Tibial nerve (tissue), 4 donors: ENCODE data around the gene ARHGAP23. TPM values are rescaled to one million over a fixed set of nuclear protein-coding genes. Genes with fewer than 3 reads are reported as not detected.
A peak's percentile ranks its signal among the peaks of the same experiment; 100 is the strongest.

ENCODE experiments used
- DNase-seq, 2 donors: peaks; one replicate each; pipeline ENCODE4 v3.0.0-alpha.2; 2019; ENCODE audit warnings: low spot score in 2 of 2
- H3K27ac ChIP-seq, 4 donors: fragments of 200-600 bp; sonication (generic) in 3 of 4; one replicate each; pipeline ENCODE4 v1.5.1; 2017 to 2019; ENCODE audit warnings: mild to moderate bottlenecking in 1 of 4
- H3K27me3 ChIP-seq, 2 donors: fragments of 200-600 bp; sonication (generic) in 1 of 2; one replicate each; pipeline versions ENCODE4 v1.5.1 to v1.6.0; 2017 to 2019
- H3K36me3 ChIP-seq, 3 donors: fragments of 200-600 bp; sonication (generic); one replicate each; pipeline ENCODE4 v1.5.1; 2018 to 2019
- H3K4me1 ChIP-seq, 4 donors: fragments of 200-600 bp; sonication (generic) in 3 of 4; one replicate each; pipeline ENCODE4 v1.5.1; 2017 to 2019
- H3K4me3 ChIP-seq, 4 donors: fragments of 200-600 bp; sonication (generic) in 3 of 4; one replicate each; pipeline ENCODE4 v1.5.1; 2017 to 2019; ENCODE audit warnings: mild to moderate bottlenecking in 1 of 4, moderate library complexity in 1 of 4
- H3K9me3 ChIP-seq, 4 donors: fragments of 200-600 bp; sonication (generic) in 3 of 4; one replicate each; pipeline ENCODE4 v1.5.1; 2017 to 2019
- EP300 ChIP-seq, 2 donors: sonication (generic); formaldehyde crosslinking; IDR thresholded peaks; one replicate each; pipeline ENCODE4 v1.6.1; 2017; ENCODE audit warnings: antibody characterized with exemption in 2 of 2, mild to moderate bottlenecking in 1 of 2
- POLR2A ChIP-seq, 2 donors: fragments of 450-650 bp; IDR thresholded peaks; one replicate each; pipeline ENCODE4 v1.6.1; 2017; ENCODE audit warnings: antibody characterized with exemption in 2 of 2, mild to moderate bottlenecking in 2 of 2, moderate library complexity in 2 of 2
- WGBS, 2 donors: methylation state at CpG; one replicate each; pipeline ENCODE4 v1.1.5; 2018; 5-methylcytosine and 5-hydroxymethylcytosine counted together
- total RNA-seq, 4 donors: library from RNA; depleted of rRNA; stranded (reverse); fragments of >200 nt; gene quantifications; one replicate each; pipeline ENCODE4 v1.1.0, GENCODE V29; 2016
- TF ChIP-seq, protein P1 (sequence below), 5 experiments: fragments of 200-600 bp in 3 of 5; fragments of 450-650 bp in 2 of 5; sonication (generic) in 3 of 5; IDR thresholded peaks; one replicate each; pipeline ENCODE4 v1.5.1; 2016 to 2019; ENCODE audit warnings: antibody characterized with exemption in 5 of 5, mild to moderate bottlenecking in 3 of 5, moderate library complexity in 2 of 5

Gene ARHGAP23
- total RNA-seq, 4 donors from 2014 or later: 41.0 to 80.7 (median 65.7) TPM

DNA sequence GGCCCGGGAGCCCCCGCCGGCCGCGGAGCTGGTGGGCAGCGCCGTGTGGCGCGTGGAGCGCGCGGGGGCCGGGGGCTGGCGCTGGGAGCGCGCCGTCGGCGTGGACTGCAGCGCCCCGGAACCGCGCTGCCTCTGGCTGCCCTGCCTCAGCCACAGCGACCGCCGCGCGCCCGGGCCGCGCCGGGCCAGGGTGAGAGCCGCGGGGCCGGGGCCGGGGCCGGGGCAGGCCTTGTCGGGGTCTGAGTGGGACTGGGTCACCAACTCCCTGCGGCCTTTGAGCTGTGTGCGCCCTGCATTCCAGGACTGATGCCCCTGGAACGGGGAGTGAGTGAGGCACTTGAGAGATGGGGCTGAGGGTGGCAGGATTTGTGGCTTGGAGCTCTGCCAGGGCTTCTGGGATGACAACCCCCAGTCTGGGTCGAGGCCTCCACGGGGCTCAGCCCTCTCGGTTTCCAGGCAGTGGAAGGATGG is 25.7 kb downstream of the ARHGAP23 start:
- Histone ChIP-seq H3K9me3 (no peaks in the 10 kb centered on the region), H3K4me3 (peak overlapping the region; percentile 22 to 55 (median 40)), H3K4me1 (peaks cover 0 to 74% (median 49%) of the 10 kb centered on the region in 4 donors), H3K36me3 (peaks cover 0 to 13% (median 0%) of the 10 kb centered on the region in 3 donors), H3K27me3 (no peaks in the 10 kb centered on the region), H3K27ac (peak overlapping the region; percentile 72 to 97 (median 86))
- TF ChIP-seq, protein P1, sequence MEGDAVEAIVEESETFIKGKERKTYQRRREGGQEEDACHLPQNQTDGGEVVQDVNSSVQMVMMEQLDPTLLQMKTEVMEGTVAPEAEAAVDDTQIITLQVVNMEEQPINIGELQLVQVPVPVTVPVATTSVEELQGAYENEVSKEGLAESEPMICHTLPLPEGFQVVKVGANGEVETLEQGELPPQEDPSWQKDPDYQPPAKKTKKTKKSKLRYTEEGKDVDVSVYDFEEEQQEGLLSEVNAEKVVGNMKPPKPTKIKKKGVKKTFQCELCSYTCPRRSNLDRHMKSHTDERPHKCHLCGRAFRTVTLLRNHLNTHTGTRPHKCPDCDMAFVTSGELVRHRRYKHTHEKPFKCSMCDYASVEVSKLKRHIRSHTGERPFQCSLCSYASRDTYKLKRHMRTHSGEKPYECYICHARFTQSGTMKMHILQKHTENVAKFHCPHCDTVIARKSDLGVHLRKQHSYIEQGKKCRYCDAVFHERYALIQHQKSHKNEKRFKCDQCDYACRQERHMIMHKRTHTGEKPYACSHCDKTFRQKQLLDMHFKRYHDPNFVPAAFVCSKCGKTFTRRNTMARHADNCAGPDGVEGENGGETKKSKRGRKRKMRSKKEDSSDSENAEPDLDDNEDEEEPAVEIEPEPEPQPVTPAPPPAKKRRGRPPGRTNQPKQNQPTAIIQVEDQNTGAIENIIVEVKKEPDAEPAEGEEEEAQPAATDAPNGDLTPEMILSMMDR (IDR thresholded peaks at IDR 0.05): no peak
- TF ChIP-seq POLR2A (IDR thresholded peaks at IDR 0.05) (no peak), EP300 (IDR thresholded peaks at IDR 0.05) (no peak)
- no peak for DNase-seq
- WGBS, 2 donors: 0 to 1% methylated on average over 6 to 27 of the region's 44 CpGs

DNA sequence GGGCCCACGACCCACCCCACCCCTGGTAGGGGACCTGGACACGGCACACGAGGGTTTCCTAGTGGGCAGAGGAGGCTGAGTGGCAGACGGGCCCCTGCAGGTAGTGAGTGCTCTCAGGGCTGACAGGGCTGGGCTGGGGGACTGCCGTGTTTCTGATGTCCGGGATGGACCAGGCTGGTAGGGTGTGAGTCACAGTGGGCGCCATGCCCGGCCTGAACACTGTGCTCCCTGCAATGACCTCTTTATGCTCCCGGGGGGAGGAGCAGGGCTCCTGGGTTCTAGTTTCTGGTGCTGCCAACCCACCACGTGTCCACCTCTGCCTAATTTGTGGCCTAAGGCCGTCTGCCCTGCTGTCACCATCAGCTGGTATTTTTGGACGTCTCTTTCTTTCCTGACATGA is 26.3 kb downstream of the ARHGAP23 start:
- H3K4me3 ChIP-seq: peak overlapping the region; percentile 22 to 55 (median 40)
- H3K4me1 ChIP-seq: peaks cover 0 to 72% (median 44%) of the 10 kb centered on the region in 4 donors
- peak in 1 of 2 donors; percentile 71 for TF ChIP-seq EP300 (IDR thresholded peaks at IDR 0.05)
- TF ChIP-seq, protein P1 (IDR thresholded peaks at IDR 0.05): no peak
- peak in 1 of 2 donors; percentile 37 for TF ChIP-seq POLR2A (IDR thresholded peaks at IDR 0.05)
- peak overlapping the region; percentile 72 to 97 (median 86) for H3K27ac ChIP-seq
- no peaks in the 10 kb centered on the region for H3K9me3 ChIP-seq
- peaks cover 0 to 19% (median 0%) of the 10 kb centered on the region in 3 donors for H3K36me3 ChIP-seq
- WGBS, 2 donors: 15 to 23% methylated on average over 4 to 12 of the region's 12 CpGs
- peak; percentile 52 to 64 for DNase-seq
- H3K27me3 ChIP-seq: no peaks in the 10 kb centered on the region

DNA sequence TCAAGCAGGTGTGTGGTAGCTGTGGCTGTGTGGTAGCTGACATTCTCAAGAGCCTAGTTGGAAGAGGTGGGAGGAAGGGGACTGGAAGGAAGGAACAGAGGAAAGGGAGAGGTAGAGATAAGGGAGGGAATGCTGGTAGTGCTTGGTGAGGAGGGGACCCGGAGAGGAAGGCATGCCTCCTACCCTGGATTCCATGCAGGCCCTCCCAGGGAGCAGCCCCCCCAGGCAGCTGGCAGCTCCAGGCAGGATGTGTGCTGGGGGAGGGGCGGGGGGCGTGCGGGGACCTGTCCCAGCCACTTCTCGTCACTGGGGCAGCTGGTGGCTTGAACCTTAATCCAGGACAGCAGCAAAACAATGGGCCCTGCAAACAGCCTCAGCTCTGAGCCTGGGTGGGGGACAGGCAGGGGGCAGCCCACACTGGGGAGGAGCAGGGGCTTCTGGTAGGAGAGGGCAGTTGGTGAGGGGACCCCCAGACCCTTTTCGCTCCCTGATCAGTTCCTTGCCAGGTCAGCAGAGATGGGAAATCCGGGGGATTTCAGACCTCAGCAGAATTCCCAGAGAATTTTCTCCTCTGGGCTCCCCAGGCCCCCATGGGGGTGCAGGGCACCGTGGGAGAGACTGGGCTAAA is 27.1 kb downstream of the ARHGAP23 start:
- DNase-seq: no peak
- WGBS, 2 donors: 49 to 51% methylated on average over 3 to 8 of the region's 8 CpGs
- Histone ChIP-seq H3K27ac (peak overlapping the region; percentile 31 to 97 (median 74)), H3K27me3 (no peaks in the 10 kb centered on the region), H3K4me1 (peaks cover 0 to 71% (median 40%) of the 10 kb centered on the region in 4 donors), H3K9me3 (no peaks in the 10 kb centered on the region), H3K36me3 (peaks cover 0 to 28% (median 0%) of the 10 kb centered on the region in 3 donors), H3K4me3 (peak overlapping the region in 1 of 4 donors; percentile 55)
- TF ChIP-seq, protein P1 (IDR thresholded peaks at IDR 0.05): no peak
- no peak for TF ChIP-seq POLR2A (IDR thresholded peaks at IDR 0.05)

DNA sequence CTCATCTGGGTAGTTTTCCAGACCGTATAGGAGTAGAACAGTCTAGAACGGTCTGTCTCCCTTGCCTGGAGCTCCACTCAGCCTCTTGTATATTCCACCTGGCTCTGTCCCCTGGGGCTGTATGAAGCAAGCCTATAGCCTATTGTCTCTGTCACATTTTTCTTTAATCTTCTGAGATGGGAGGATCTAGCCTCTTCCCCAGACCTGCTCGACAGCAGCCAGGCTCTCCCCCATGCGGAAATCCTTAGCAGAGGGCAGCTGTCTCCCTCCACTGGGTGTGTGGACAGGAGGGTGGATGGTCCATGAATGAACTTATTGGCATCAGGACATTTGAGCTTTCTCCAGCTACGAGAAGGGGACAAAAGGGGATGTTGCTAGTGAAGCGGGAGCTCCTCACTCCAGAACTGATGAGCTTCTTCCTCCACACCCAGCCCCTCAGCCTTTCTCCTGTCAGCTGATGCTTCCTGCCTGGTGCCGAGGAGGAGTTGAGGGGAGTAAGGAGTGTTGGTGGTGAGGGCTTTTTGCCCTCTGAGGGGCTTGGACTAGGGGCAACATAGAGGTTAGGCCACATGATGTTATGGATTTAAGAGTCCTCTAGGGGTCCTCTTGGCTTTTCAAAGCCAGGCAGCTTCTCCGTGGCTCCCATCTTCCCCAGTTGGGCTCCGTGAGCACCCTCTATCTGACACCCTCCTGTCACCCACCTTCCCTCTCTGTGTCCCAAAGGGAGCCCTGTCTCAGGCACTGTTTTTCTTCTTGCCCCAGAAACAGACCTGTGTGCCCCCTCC is 28.0 kb downstream of the ARHGAP23 start:
- Histone ChIP-seq H3K27me3 (no peaks in the 10 kb centered on the region), H3K9me3 (no peaks in the 10 kb centered on the region), H3K36me3 (peaks cover 0 to 36% (median 0%) of the 10 kb centered on the region in 3 donors), H3K4me3 (no peak overlapping the region), H3K27ac (peak overlapping the region; percentile 30 to 97 (median 74)), H3K4me1 (peaks cover 0 to 71% (median 33%) of the 10 kb centered on the region in 4 donors)
- 58 to 59% methylated on average over 9 of the region's 9 CpGs for WGBS, 2 donors
- TF ChIP-seq, protein P1 (IDR thresholded peaks at IDR 0.05): peak in 3 of 5 experiments; percentile 13 to 31 (median 18)
- no peak for TF ChIP-seq POLR2A (IDR thresholded peaks at IDR 0.05)
- no peak for DNase-seq
